ENCODE data around the gene SBK3. TPM values are rescaled to one million over a fixed set of nuclear protein-coding genes. Genes with fewer than 3 reads are reported as not detected.

Gene SBK3
- polyA plus RNA-seq, 1 donor, result 0.58 TPM

GRCh38 chr19:55491546-55492360 is 53.6 kb downstream of the SBK3 start:
- DNase-seq, result no peak

Other genes with a start within 250 kb of the SBK3 start
- gene TMEM150B, start 220.2 kb downstream of the SBK3 start, polyA plus RNA-seq (ENCODE audit: insufficient read length), result 1.5 TPM
- 24.4 TPM for gene KMT5C, start 205.7 kb downstream of the SBK3 start, polyA plus RNA-seq (ENCODE audit: insufficient read length)
- gene COX6B2, start 190.8 kb downstream of the SBK3 start, polyA plus RNA-seq (ENCODE audit: insufficient read length), result 0.78 TPM
- 0.17 TPM for gene GARIN5B, start 182.3 kb downstream of the SBK3 start, polyA plus RNA-seq (ENCODE audit: insufficient read length)
- gene IL11, start 175.1 kb downstream of the SBK3 start, polyA plus RNA-seq (ENCODE audit: insufficient read length), result 1.4 TPM
- 0.48 TPM for gene TMEM190, start 168.7 kb downstream of the SBK3 start, polyA plus RNA-seq (ENCODE audit: insufficient read length)
- 0.32 TPM for gene TMEM238, start 161.3 kb downstream of the SBK3 start, polyA plus RNA-seq (ENCODE audit: insufficient read length)
- 746 TPM for gene RPL28, start 159.6 kb downstream of the SBK3 start, polyA plus RNA-seq (ENCODE audit: insufficient read length)
- 43.7 TPM for gene UBE2S, start 137.8 kb downstream of the SBK3 start, polyA plus RNA-seq (ENCODE audit: insufficient read length)
- 0.20 TPM for gene SHISA7, start 102.2 kb downstream of the SBK3 start, polyA plus RNA-seq (ENCODE audit: insufficient read length)
- gene ISOC2, start 83.9 kb downstream of the SBK3 start, polyA plus RNA-seq (ENCODE audit: insufficient read length), result 30.1 TPM
- not detected for gene C19orf85, start 80.8 kb downstream of the SBK3 start, polyA plus RNA-seq (ENCODE audit: insufficient read length)
- 2.4 TPM for gene ZNF628, start 68.9 kb downstream of the SBK3 start, polyA plus RNA-seq (ENCODE audit: insufficient read length)
- gene NAT14, start 60.4 kb downstream of the SBK3 start, polyA plus RNA-seq (ENCODE audit: insufficient read length), result 36.8 TPM
- gene SSC5D, start 57.1 kb downstream of the SBK3 start, polyA plus RNA-seq (ENCODE audit: insufficient read length), result 1.1 TPM
- gene SBK2, start 8.4 kb downstream of the SBK3 start, polyA plus RNA-seq (ENCODE audit: insufficient read length), result 1.1 TPM
- gene ZNF579, start 35.3 kb upstream of the SBK3 start, polyA plus RNA-seq (ENCODE audit: insufficient read length), result 16.1 TPM
- gene FIZ1, start 54.0 kb upstream of the SBK3 start, polyA plus RNA-seq (ENCODE audit: insufficient read length), result 20.7 TPM
- gene ZNF524, start 54.7 kb upstream of the SBK3 start, polyA plus RNA-seq (ENCODE audit: insufficient read length), result 5.4 TPM
- gene ZNF865, start 60.1 kb upstream of the SBK3 start, polyA plus RNA-seq (ENCODE audit: insufficient read length), result 6.3 TPM
- 10.0 TPM for gene ZNF784, start 79.0 kb upstream of the SBK3 start, polyA plus RNA-seq (ENCODE audit: insufficient read length)
- gene ZNF580, start 95.5 kb upstream of the SBK3 start, polyA plus RNA-seq (ENCODE audit: insufficient read length), result 39.9 TPM
- 20.7 TPM for gene ZNF581, start 98.1 kb upstream of the SBK3 start, polyA plus RNA-seq (ENCODE audit: insufficient read length)
- gene CCDC106, start 102.7 kb upstream of the SBK3 start, polyA plus RNA-seq (ENCODE audit: insufficient read length), result 19.3 TPM
- 164 TPM for gene U2AF2, start 109.5 kb upstream of the SBK3 start, polyA plus RNA-seq (ENCODE audit: insufficient read length)
- gene EPN1, start 129.7 kb upstream of the SBK3 start, polyA plus RNA-seq (ENCODE audit: insufficient read length), result 83.3 TPM
- 0.17 TPM for gene NLRP9, start 192.9 kb upstream of the SBK3 start, polyA plus RNA-seq (ENCODE audit: insufficient read length)
- not detected for gene RFPL4A, start 213.6 kb upstream of the SBK3 start, polyA plus RNA-seq (ENCODE audit: insufficient read length)
- 0.25 TPM for gene RFPL4AL1, start 223.6 kb upstream of the SBK3 start, polyA plus RNA-seq (ENCODE audit: insufficient read length)